SJSA1 (cell line): Measurements from ENCODE around the gene SEMG1. TPM values are rescaled to one million over a fixed set of nuclear protein-coding genes. Genes with fewer than 3 reads are reported as not detected.

ENCODE experiments used
- DNase-seq, 2 experiments: peaks; one replicate each; pipeline ENCODE4 v3.0.0-alpha.2; 2015 to 2020; ENCODE audit warnings: low spot score in 2 of 2, low read depth in 1 of 2
- H3K27ac ChIP-seq: fragments of 250-450 bp; sonication (Bioruptor Pico); 2 replicates; pipeline ENCODE4 v1.5.1; 2020; ENCODE audit warnings: mild to moderate bottlenecking, moderate library complexity
- H3K27me3 ChIP-seq: fragments of 250-450 bp; sonication (Bioruptor Pico); replicated peaks from 2 replicates; pipeline ENCODE4 v1.5.1; 2020; ENCODE audit warnings: mild to moderate bottlenecking, moderate library complexity
- H3K36me3 ChIP-seq: fragments of 250-450 bp; sonication (Bioruptor Pico); 2 replicates; pipeline ENCODE4 v1.5.1; 2020; ENCODE audit warnings: mild to moderate bottlenecking
- H3K4me1 ChIP-seq: fragments of 250-450 bp; sonication (Bioruptor Pico); replicated peaks from 2 replicates; pipeline ENCODE4 v1.6.1; 2021; ENCODE audit warnings: mild to moderate bottlenecking
- H3K4me3 ChIP-seq: fragments of 250-450 bp; sonication (Bioruptor Pico); 2 replicates; pipeline ENCODE4 v1.5.1; 2020; ENCODE audit warnings: mild to moderate bottlenecking
- H3K9me3 ChIP-seq: fragments of 250-450 bp; sonication (Bioruptor Pico); replicated peaks from 2 replicates; pipeline ENCODE4 v1.5.1; 2020; ENCODE audit warnings: mild to moderate bottlenecking
- total RNA-seq: library from RNA; depleted of rRNA; stranded (reverse); fragments of >200 nt; shearing (Covaris generic); gene quantifications from 2 replicates; pipeline ENCODE4 v1.2.3, GENCODE V29; 2014

The SEMG1 gene
- total RNA-seq, 1 experiment from 2014 or later: not detected

- Histone ChIP-seq H3K4me3 (no peak overlapping the region), H3K9me3 (no peaks in the 10 kb centered on the region), H3K27me3 (0 out of 2 replicates have a peak, but pooled peaks cover 3% of the 10 kb centered on the region), H3K27ac (no peak overlapping the region), H3K36me3 (no peaks in the 10 kb centered on the region), H3K4me1 (no peaks in the 10 kb centered on the region)
- no peak for DNase-seq
These were observed 14.9 kb upstream of the SEMG1 start for GRCh38 chr20:45191926-45192325.

DNA sequence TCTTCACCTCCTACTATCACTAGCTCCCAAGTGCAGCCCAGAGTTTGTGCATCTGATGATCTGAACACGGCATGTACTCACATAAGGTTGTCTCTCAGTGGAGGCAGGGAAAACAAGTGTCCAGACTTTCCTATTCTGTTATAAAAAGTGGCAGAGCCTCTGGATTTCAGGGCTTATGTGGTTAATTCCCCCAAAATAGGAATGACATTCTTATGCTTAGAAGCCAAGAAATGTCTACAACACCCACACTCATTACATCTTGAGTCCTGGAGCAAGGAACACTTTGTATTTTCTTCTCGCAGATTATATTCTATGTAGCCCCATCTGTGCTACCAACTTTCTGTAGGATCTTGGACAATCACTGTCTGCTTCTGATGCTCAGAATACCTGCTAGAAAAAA, 13.5 kb upstream of the SEMG1 start:
- Histone ChIP-seq H3K36me3 (no peaks in the 10 kb centered on the region), H3K27ac (no peak overlapping the region), H3K27me3 (0 out of 2 replicates have a peak, but pooled peaks cover 3% of the 10 kb centered on the region), H3K4me1 (no peaks in the 10 kb centered on the region), H3K9me3 (no peaks in the 10 kb centered on the region), H3K4me3 (no peak overlapping the region)
- DNase-seq: no peak

DNA sequence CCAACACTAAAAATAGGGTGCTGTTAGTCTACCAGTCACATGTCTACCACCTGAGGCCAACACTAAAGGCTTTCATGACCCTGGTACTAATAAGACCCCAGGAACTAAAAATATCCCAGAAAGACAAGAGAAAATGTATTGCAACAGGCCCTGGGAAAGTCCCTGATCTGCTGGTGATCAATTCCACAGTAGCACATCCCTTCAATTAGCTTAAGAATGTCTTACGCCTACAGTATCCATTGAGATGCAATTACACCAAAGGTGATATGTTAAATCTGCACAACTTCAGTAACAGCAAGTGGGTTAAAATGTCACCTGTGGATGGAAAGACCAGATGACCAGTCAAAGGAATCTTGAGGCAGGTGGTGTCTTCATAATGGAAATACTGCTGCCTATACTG, 3.1 kb downstream of the SEMG1 start:
- no peaks in the 10 kb centered on the region for H3K4me1 ChIP-seq
- H3K36me3 ChIP-seq: no peaks in the 10 kb centered on the region
- no peak overlapping the region for H3K4me3 ChIP-seq

GRCh38 chr20:45211569-45212474, 5.0 kb downstream of the SEMG1 start:
- Histone ChIP-seq H3K27me3 (peaks cover 9% of the 10 kb centered on the region), H3K4me1 (no peaks in the 10 kb centered on the region)
- DNase-seq: no peak

More for the DNA sequence above, 3.1 kb downstream of the SEMG1 start:
- DNase-seq: no peak
- Histone ChIP-seq H3K27me3 (peaks cover 13% of the 10 kb centered on the region), H3K27ac (no peak overlapping the region), H3K9me3 (no peaks in the 10 kb centered on the region)

DNA sequence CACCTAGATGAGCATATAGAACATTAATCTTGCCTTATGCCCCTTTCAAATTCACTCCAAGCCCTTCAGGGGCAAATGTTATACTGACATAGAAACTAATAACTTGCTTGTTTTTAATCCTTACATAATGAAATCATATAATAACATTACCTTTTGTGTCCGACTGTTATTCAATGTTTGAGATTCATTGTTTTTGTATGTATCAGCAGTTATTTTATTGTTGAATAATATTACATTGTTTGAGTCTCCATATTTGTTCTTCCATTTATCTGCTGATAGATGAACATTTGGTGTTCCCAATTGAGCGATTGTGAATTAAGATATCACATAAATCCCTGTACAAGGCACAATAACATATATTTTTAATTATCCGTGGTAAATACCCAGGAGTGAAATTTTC, 6.0 kb downstream of the SEMG1 start:
- DNase-seq: no peak
- no peaks in the 10 kb centered on the region for H3K9me3 ChIP-seq
- no peaks in the 10 kb centered on the region for H3K36me3 ChIP-seq

More at GRCh38 chr20:45211569-45212474, 5.0 kb downstream of the SEMG1 start:
- Histone ChIP-seq H3K36me3 (no peaks in the 10 kb centered on the region), H3K4me3 (no peak overlapping the region), H3K27ac (no peak overlapping the region), H3K9me3 (no peaks in the 10 kb centered on the region)

GRCh38 chr20:45218124-45218523, 11.3 kb downstream of the SEMG1 start:
- peaks cover 11% of the 10 kb centered on the region; the same call in 1 of the 2 replicates for H3K27me3 ChIP-seq
- no peaks in the 10 kb centered on the region for H3K4me1 ChIP-seq
- H3K27ac ChIP-seq: no peak overlapping the region
- no peak overlapping the region for H3K4me3 ChIP-seq
- no peak for DNase-seq
- H3K9me3 ChIP-seq: no peaks in the 10 kb centered on the region
- no peaks in the 10 kb centered on the region for H3K36me3 ChIP-seq

More for the DNA sequence above, 6.0 kb downstream of the SEMG1 start:
- H3K27ac ChIP-seq: no peak overlapping the region
- no peak overlapping the region for H3K4me3 ChIP-seq
- H3K27me3 ChIP-seq: peaks cover 4% of the 10 kb centered on the region; the same call in 1 of the 2 replicates
- no peaks in the 10 kb centered on the region for H3K4me1 ChIP-seq

DNA sequence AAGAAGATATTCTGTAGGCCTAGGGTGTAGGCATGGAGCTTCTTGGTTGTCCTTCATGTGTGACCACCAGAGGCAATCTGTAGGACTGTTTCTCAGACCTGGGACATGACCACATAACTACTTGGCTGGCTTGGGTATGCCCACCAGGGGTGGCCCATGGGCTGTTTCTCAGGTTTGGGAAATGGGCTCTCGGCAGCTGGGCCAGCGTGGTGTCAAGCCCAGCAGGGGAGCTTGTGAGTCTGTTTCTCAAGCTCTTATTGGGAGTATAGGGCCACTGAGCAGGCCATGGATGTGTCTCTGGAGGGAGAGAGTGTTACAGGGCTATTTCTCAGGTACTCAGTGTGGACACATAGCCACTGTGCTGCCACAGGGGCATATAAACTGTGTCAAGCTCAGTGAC, 11.8 kb downstream of the SEMG1 start:
- Histone ChIP-seq H3K27me3 (peaks cover 11% of the 10 kb centered on the region; the same call in 1 of the 2 replicates), H3K4me1 (no peaks in the 10 kb centered on the region), H3K27ac (no peak overlapping the region), H3K36me3 (no peaks in the 10 kb centered on the region), H3K4me3 (no peak overlapping the region), H3K9me3 (no peaks in the 10 kb centered on the region)
- DNase-seq: no peak

DNA sequence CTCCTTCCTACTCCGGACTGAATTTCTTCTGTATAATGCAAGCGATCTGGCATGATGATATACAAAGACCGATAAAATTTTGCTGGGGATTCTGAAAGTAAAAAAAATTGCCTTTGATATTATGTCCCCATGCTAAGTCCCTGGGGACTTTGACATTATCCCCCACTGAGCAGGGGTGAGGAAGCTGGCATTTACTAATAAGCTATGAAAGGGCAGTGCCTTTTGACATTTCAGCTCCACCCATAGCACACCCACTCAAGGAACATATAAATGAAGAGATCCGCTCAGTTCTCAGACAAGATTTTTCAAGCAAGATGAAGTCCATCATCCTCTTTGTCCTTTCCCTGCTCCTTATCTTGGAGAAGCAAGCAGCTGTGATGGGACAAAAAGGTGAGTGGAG, 14.2 kb downstream of the SEMG1 start, which contains the start of gene SEMG2:
TSS of gene SEMG2 (plus strand) at position 298 of the 400 bp plus-strand sequence. CDS start at position 315, 17 bp downstream.
- Histone ChIP-seq H3K27ac (no peak within 1 kb of the TSS), H3K27me3 (peaks cover 9% of the 10 kb centered on the region), H3K4me3 (no peak within 1 kb of the TSS), H3K36me3 (no peaks in the 10 kb centered on the region), H3K4me1 (no peaks in the 10 kb centered on the region), H3K9me3 (no peaks in the 10 kb centered on the region)
- DNase-seq: no peak

DNA sequence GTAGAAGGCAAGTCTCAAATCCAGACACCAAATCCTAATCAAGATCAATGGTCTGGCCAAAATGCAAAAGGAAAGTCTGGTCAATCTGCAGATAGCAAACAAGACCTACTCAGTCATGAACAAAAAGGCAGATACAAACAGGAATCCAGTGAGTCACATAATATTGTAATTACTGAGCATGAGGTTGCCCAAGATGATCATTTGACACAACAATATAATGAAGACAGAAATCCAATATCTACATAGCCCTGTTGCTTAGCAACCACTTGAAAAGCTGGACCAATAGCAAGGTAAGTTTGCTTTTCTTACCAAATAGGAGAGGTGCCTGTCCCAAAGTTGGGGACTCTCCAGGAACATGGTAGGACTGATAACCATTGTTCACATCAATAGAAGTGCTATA, 16.3 kb downstream of the SEMG1 start:
- H3K27me3 ChIP-seq: peaks cover 9% of the 10 kb centered on the region
- H3K4me3 ChIP-seq: no peak overlapping the region
- no peaks in the 10 kb centered on the region for H3K4me1 ChIP-seq
- no peaks in the 10 kb centered on the region for H3K36me3 ChIP-seq
- DNase-seq: no peak
- H3K27ac ChIP-seq: no peak overlapping the region
- no peaks in the 10 kb centered on the region for H3K9me3 ChIP-seq

DNA sequence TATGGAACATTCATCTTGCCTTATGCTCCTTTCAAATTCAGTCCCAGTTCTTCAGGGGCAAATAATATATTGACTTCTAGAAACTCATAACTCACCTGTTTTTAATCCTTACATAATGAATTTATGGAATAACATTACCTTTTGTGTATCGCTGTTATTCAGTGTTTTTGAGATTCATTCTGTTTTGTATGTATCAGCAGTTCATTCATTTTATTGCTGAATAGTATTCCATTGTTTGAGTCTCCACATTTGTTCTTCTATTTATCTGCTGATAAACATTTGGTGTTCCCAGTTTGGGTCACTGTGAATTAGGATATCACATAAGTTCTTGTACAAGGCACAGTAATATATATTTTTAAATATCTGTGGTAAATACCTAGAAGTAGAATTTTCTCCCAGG, 19.5 kb downstream of the SEMG1 start:
- no peak for DNase-seq
- H3K36me3 ChIP-seq: no peaks in the 10 kb centered on the region
- no peak overlapping the region for H3K27ac ChIP-seq
- H3K4me1 ChIP-seq: no peaks in the 10 kb centered on the region
- no peak overlapping the region for H3K4me3 ChIP-seq
- H3K9me3 ChIP-seq: no peaks in the 10 kb centered on the region
- peaks cover 8% of the 10 kb centered on the region; the same call in 1 of the 2 replicates for H3K27me3 ChIP-seq

DNA sequence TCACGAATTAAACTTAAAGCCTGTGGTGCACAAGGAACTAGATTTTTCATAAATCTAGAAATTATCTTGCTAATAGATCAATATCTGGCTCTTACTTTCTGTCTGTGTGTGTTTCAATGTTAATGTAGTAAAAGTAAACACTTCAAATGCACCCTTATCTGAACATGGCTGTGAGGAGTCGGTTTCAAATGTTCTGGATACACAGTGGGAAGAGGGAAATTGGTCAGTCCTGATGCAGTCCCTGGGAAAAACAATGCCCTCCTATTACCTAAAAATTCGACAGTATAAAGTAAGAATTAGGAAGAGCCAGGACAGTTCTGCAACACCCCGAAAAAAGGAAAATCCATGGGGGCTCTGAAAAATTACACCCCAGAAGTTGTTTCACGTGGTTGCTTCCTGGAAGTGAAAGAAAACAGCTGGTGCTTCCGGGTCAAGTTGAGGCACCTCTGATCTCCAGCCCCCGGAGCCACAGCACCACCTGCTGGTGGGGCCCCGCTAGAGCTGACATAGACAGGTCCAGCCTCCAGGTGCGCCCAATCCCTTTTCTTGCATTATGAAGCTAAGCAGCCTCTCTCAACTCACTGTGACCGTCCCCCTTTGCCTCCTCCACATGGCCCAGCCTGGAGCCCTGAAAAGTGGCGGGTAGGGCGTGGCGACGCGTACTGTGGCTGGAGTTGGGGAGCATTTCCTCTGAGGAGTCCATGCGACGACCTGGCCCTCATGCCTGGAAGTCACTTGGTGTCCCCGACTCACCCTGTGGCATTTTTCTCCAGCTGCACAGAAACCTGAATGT, 22.6 kb downstream of the SEMG1 start:
- peaks cover 7% of the 10 kb centered on the region; the same call in 1 of the 2 replicates for H3K27me3 ChIP-seq
- H3K9me3 ChIP-seq: no peaks in the 10 kb centered on the region
- H3K27ac ChIP-seq: no peak overlapping the region
- no peak overlapping the region for H3K4me3 ChIP-seq
- H3K36me3 ChIP-seq: no peaks in the 10 kb centered on the region
- no peaks in the 10 kb centered on the region for H3K4me1 ChIP-seq
- peak; percentile 13 to 59 for DNase-seq

- no peak for DNase-seq
- H3K4me1 ChIP-seq: no peaks in the 10 kb centered on the region
- peaks cover 6% of the 10 kb centered on the region; the same call in 1 of the 2 replicates for H3K27me3 ChIP-seq
- H3K27ac ChIP-seq: no peak overlapping the region
- H3K9me3 ChIP-seq: no peaks in the 10 kb centered on the region; the same call in 1 of the 2 replicates
- H3K4me3 ChIP-seq: no peak overlapping the region
- no peaks in the 10 kb centered on the region for H3K36me3 ChIP-seq
These were observed 23.8 kb downstream of the SEMG1 start for GRCh38 chr20:45230631-45231030.

- no peak overlapping the region for H3K4me3 ChIP-seq
- H3K27ac ChIP-seq: no peak overlapping the region
- H3K36me3 ChIP-seq: no peaks in the 10 kb centered on the region
- peaks cover 10% of the 10 kb centered on the region for H3K27me3 ChIP-seq
- H3K4me1 ChIP-seq: no peaks in the 10 kb centered on the region
- no peak for DNase-seq
- H3K9me3 ChIP-seq: no peaks in the 10 kb centered on the region; the same call in 1 of the 2 replicates
These were observed 29.2 kb downstream of the SEMG1 start for GRCh38 chr20:45235995-45236394.
